Measurements from ENCODE around the gene SNX5. TPM values are rescaled to one million over a fixed set of nuclear protein-coding genes. Genes with fewer than 3 reads are reported as not detected.

SNX5 gene
- total RNA-seq, 2 donors from 2014 or later, result 175 to 201 TPM

GRCh38 chr20:18003897-18004296 is 35.3 kb upstream of the SNX5 start:
- Mint-ChIP-seq H3K27me3 (no peaks in the 10 kb centered on the region), H3K9me3 (no peaks in the 10 kb centered on the region), H3K4me3 (no peak overlapping the region), H3K27ac (no peak overlapping the region), H3K36me3 (ENCODE audit: low read depth) (no peaks in the 10 kb centered on the region), H3K4me1 (no peaks in the 10 kb centered on the region)
- ATAC-seq (replicated peaks), result no peak

DNA sequence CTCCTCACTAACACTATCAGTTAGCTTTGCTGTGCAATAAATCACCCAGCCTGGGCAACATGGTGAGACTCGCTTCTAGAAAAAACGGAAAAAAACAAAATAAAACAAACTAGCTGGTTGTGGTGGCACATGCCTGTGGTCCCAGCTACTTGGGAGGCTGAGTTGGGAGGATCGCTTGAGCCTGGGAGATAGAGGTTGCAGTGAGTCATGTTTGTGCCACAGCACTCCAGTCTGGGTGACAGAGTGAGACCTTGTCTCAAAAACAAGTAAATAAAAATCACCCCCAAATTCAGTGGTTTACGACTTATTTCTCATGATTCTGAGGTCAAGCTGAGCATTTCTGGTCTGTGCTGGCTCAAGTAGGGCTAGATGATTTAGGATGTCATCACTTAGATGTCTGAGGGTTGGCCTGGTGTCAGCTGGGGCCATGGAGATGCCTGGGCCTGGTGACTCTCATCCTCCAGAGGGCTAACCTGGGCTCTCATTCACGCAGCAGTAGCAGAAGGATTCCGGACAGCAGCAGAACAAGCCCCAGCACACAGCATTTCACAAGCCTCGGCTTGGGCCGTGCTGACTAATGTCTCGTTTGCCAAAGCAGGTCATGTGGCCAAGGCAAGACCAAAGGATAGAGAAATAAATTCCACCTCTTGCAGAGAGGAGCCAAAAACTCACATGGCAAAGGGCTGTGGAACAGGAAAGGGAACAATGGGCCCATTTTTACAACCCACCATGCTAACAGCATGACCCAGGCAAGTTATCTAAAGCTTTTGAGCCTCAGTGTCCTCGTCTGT is 32.7 kb upstream of the SNX5 start:
- no peak overlapping the region for H3K4me3 Mint-ChIP-seq
- H3K4me1 Mint-ChIP-seq, result no peaks in the 10 kb centered on the region
- no peaks in the 10 kb centered on the region for H3K36me3 Mint-ChIP-seq (ENCODE audit: low read depth)
- ATAC-seq (replicated peaks), result no peak
- no peak overlapping the region for H3K27ac Mint-ChIP-seq
- H3K27me3 Mint-ChIP-seq, result peaks cover 4% of the 10 kb centered on the region
- H3K9me3 Mint-ChIP-seq, result no peaks in the 10 kb centered on the region

DNA sequence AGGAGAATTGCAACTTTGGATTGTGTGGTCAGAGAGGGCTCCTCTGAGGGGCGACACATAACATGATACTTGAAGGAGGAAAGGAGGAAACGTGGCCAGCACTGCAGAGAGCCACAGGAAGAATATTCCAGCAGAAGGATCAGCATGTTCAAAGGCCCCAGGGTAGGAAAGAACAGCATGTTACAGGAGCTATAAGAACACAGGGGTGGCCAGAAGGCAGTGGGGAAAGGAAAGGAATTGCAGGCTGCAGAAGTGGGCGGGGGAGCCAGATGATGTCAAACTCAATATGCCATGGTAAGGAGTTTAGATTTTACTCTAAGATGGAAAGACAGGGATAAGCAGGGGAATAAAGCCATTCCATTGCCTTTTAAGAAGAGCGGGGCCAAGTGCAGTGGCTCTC is 31.0 kb upstream of the SNX5 start:
- H3K27ac Mint-ChIP-seq, result no peak overlapping the region
- ATAC-seq (replicated peaks), result no peak
- H3K27me3 Mint-ChIP-seq, result peaks cover 4% of the 10 kb centered on the region
- H3K9me3 Mint-ChIP-seq, result no peaks in the 10 kb centered on the region
- no peaks in the 10 kb centered on the region for H3K36me3 Mint-ChIP-seq (ENCODE audit: low read depth)
- H3K4me3 Mint-ChIP-seq, result no peak overlapping the region
- H3K4me1 Mint-ChIP-seq, result peaks cover 3% of the 10 kb centered on the region

DNA sequence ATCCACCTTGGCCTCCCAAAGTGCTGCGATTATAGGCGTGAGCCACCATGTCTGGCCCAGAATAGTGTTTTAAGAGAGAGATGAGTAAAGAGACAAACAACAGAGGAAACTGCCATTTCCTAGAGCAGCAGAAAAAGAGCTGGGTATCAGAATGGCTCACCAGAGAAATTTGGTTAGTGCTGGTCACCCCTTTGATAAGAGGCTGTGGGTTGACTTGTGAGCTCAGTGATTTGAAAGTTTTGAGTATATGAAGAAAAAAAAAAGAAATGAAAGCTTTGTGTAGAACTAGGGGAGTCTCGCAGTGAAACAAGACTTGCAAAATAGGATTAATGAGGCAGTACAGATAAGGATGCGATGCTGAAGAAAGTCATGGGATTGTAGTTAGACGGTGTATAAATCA is 29.9 kb upstream of the SNX5 start:
- H3K36me3 Mint-ChIP-seq (ENCODE audit: low read depth), result no peaks in the 10 kb centered on the region
- no peak overlapping the region for H3K4me3 Mint-ChIP-seq
- ATAC-seq (replicated peaks), result no peak
- peaks cover 4% of the 10 kb centered on the region for H3K27me3 Mint-ChIP-seq
- no peaks in the 10 kb centered on the region for H3K9me3 Mint-ChIP-seq
- H3K4me1 Mint-ChIP-seq, result peaks cover 6% of the 10 kb centered on the region
- no peak overlapping the region for H3K27ac Mint-ChIP-seq

DNA sequence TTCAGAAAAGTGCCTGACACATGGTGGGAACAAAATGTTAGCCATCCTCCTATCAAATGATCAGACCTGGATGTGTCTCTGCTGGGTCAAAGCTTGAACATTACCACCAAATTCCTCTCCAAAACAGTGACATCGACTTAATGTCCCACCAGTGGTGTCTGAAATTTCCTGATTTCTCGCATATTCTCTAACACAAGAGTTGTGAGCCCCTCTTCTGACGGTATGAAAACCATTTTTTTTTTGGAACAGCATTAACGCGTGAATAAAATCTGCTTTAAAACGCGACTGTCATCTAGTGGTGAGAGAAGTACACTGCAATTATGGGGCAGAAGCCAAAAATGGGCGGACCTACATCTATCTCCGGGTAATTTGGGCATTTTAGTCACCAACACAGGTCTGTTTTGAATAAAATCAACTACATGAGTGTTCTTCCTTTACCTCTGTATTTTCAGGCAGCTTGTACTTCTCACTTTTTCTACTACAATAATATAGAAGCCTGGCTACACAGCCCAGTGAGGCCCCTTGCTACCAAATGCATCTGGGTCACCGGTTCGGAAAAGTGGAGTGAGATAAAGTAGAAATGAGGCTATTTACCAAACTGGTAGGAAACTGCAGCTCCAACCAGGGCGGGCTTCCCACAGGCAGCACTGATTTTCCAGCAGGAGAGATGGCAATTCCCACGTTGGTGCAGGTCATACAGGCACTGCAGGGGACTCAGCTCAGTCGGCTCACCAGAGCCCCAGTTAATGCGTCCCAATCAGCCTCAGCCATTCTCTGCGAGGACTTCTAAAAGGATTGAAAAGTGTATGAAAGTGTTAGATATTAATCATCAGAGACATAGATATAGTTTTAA is 27.6 kb upstream of the SNX5 start:
- no peak overlapping the region for H3K27ac Mint-ChIP-seq
- H3K4me3 Mint-ChIP-seq, result no peak overlapping the region
- peaks cover 4% of the 10 kb centered on the region for H3K27me3 Mint-ChIP-seq
- no peaks in the 10 kb centered on the region for H3K9me3 Mint-ChIP-seq
- ATAC-seq (replicated peaks), result peak; percentile 29
- H3K4me1 Mint-ChIP-seq, result peaks cover 20% of the 10 kb centered on the region
- H3K36me3 Mint-ChIP-seq (ENCODE audit: low read depth), result peaks cover 10% of the 10 kb centered on the region

DNA sequence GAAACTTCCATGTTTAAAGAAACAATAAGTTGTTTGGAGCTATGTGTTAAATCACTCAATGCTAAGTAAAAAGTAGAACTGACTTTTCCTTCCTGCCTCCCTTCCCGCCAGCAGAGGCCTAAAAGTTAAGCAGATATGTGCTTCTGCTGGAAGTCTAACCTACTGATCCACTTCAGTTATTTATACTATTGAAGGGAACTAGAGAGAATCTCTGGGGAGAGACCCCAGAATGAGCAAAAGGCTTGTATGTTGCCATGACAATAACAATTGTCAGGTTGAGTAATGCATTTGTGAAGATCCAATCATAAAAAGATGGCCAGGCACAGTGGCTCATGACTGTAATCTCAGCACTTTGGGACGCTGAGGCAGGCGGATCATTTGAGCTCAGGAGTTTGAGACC is 25.0 kb upstream of the SNX5 start:
- Mint-ChIP-seq H3K27me3 (peaks cover 2% of the 10 kb centered on the region), H3K4me1 (peaks cover 20% of the 10 kb centered on the region), H3K27ac (peak overlapping the region; percentile 86), H3K4me3 (peak overlapping the region; percentile 73), H3K36me3 (ENCODE audit: low read depth) (peaks cover 33% of the 10 kb centered on the region), H3K9me3 (no peaks in the 10 kb centered on the region)
- ATAC-seq (replicated peaks), result no peak

GRCh38 chr20:17992847-17993513 is 24.4 kb upstream of the SNX5 start:
- peak overlapping the region; percentile 86 for H3K27ac Mint-ChIP-seq
- no peaks in the 10 kb centered on the region for H3K27me3 Mint-ChIP-seq
- no peaks in the 10 kb centered on the region for H3K9me3 Mint-ChIP-seq
- ATAC-seq (replicated peaks), result peak; percentile 63
- peaks cover 38% of the 10 kb centered on the region for H3K36me3 Mint-ChIP-seq (ENCODE audit: low read depth)
- H3K4me1 Mint-ChIP-seq, result peaks cover 22% of the 10 kb centered on the region
- peak overlapping the region; percentile 73 for H3K4me3 Mint-ChIP-seq

DNA sequence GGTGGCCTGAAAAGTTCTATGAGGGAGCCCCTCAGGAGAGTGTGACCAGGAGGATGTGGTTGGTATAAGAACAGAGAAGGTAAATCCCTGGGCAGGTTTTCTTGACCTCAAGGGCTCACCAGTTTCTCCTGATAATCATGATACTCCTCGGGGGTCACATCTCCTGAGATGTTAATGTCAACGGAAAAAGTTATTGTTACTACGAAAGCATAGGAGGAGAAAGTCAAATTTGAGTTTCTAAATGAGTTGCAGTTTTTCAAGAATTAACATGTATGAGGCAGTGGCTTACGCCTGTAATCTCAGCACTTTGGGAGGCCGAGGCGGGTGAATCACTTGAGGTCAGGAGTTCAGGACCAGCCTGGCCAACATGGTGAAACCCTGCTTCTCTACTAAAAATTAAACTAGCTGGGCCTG is 23.6 kb upstream of the SNX5 start:
- peak overlapping the region; percentile 73 for H3K4me3 Mint-ChIP-seq
- H3K27ac Mint-ChIP-seq, result peak overlapping the region; percentile 86
- H3K27me3 Mint-ChIP-seq, result no peaks in the 10 kb centered on the region
- H3K36me3 Mint-ChIP-seq (ENCODE audit: low read depth), result peaks cover 46% of the 10 kb centered on the region
- H3K4me1 Mint-ChIP-seq, result peaks cover 29% of the 10 kb centered on the region
- H3K9me3 Mint-ChIP-seq, result no peaks in the 10 kb centered on the region
- peak; percentile 86 for ATAC-seq (replicated peaks)

DNA sequence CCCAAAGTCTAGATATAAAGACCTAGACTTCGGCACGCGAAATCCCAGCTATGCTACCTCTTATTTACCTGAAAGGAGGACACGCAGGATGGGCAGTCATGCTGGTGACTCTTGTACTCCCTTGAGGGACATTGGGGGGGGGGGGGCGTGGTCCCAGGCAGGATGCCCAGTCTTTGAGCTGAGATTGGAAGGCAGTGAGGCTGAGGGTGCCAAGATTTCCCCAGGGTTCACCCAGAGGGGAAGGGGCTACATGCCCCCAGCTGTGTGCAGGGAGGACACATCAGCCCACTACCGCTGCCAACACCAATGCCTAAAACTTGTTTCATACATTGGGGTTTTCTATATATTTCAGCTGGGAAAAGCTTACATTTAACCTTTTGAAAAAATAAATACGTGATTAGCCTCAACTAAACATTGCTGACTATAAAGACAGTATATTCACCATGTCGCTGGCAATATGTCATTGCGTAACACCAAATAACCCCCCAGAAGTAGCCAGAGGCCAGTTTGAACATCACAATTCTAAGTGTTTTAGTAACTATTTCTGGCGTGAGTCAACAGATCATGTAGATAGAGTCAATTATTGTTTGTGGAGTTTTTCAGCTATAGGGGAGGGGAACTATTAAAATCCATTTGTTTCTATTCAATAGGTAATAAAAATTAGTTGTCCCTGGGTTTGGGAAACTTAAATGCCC is 21.8 kb upstream of the SNX5 start:
- Mint-ChIP-seq H3K27ac (no peak overlapping the region), H3K4me1 (peaks cover 26% of the 10 kb centered on the region), H3K4me3 (no peak overlapping the region), H3K36me3 (ENCODE audit: low read depth) (peaks cover 62% of the 10 kb centered on the region), H3K9me3 (no peaks in the 10 kb centered on the region), H3K27me3 (no peaks in the 10 kb centered on the region)
- ATAC-seq (replicated peaks), result no peak

- Mint-ChIP-seq H3K27me3 (no peaks in the 10 kb centered on the region), H3K9me3 (no peaks in the 10 kb centered on the region), H3K4me1 (peaks cover 19% of the 10 kb centered on the region), H3K4me3 (no peak overlapping the region), H3K27ac (no peak overlapping the region), H3K36me3 (ENCODE audit: low read depth) (peaks cover 76% of the 10 kb centered on the region)
- ATAC-seq (replicated peaks), result no peak
Measured at GRCh38 chr20:17987988-17988387, 19.4 kb upstream of the SNX5 start.

DNA sequence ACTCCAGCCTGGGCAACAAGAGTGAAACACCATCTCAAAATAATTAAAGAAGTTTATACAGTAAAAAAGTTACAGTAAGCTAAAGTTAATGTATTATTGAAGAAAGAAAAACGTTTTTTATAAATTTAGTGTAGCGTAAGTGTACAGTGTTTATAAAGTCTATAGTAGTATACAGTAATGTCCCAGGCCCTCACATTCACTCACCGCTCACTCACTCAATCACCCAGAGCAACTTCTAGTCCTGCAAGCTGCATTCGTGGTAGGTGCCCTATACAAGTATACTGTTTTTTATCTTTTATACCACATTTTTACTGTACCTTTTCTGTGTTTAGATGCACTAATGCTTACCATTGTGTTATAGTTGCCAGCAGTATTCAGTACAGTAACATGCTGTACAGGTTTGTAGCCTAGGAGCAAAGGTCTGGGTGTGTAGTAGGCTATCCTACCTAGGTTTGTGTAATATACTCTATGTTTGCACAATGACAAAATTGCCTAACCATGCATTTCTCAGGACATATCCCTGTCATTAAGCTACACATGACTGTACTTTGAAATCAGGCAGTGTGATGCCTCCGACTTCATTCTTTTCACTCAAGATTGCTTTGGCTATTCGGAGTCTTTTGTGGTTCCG is 16.9 kb upstream of the SNX5 start:
- H3K27me3 Mint-ChIP-seq, result no peaks in the 10 kb centered on the region
- no peak overlapping the region for H3K27ac Mint-ChIP-seq
- no peak for ATAC-seq (replicated peaks)
- H3K9me3 Mint-ChIP-seq, result no peaks in the 10 kb centered on the region
- H3K4me3 Mint-ChIP-seq, result no peak overlapping the region
- H3K36me3 Mint-ChIP-seq (ENCODE audit: low read depth), result peaks cover 80% of the 10 kb centered on the region
- H3K4me1 Mint-ChIP-seq, result peaks cover 15% of the 10 kb centered on the region

DNA sequence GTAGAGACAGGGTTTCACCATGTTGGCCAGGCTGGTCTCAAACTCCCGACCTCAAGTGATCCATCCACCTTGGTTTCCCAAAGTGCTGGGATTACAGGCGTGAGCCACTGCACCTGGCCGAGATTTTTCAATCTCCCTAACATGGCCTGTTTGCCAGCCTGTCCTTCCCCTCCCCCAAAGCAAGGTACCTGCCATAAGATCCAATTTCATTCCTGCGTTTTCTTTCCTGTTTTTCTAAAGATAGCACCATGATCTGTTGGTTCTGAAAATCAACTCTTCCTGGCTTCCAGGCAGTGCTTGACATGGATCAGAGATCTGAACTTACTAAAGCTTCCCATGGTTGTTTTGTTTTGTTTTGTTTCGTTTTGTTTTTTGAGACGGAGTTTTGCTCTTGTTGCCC is 7.7 kb upstream of the SNX5 start:
- Mint-ChIP-seq H3K4me1 (peaks cover 18% of the 10 kb centered on the region), H3K27ac (no peak overlapping the region), H3K27me3 (no peaks in the 10 kb centered on the region), H3K4me3 (no peak overlapping the region), H3K36me3 (ENCODE audit: low read depth) (peaks cover 79% of the 10 kb centered on the region), H3K9me3 (no peaks in the 10 kb centered on the region)
- no peak for ATAC-seq (replicated peaks)

DNA sequence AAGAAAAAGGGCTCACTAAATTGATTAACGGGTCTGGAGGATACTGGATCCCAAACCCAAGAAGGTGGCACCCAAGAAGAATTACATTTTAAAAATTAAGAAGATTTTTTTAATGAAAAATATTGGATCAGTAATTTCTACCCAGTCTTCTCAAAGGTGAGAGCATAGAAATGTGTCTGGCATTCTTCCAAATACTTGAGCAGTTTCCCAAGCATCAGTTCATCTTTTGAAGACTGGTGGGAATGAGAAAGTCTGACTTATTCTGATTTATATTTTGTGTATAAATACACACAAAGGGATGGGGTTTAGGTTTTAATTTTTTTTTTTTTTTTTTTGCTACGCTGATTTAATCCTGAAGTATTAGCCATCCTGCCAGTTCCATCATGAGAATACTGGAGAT is 3.5 kb upstream of the SNX5 start:
- Mint-ChIP-seq H3K4me1 (peaks cover 12% of the 10 kb centered on the region), H3K36me3 (ENCODE audit: low read depth) (peaks cover 97% of the 10 kb centered on the region), H3K27me3 (no peaks in the 10 kb centered on the region), H3K9me3 (no peaks in the 10 kb centered on the region), H3K4me3 (peak overlapping the region; percentile 98), H3K27ac (peak overlapping the region; percentile 98)
- no peak for ATAC-seq (replicated peaks)
